ENCODE measurements around the gene B4GALT6.

B4GALT6 gene

GRCh38 chr18:31667185-31667584 is 17.2 kb downstream of the B4GALT6 start:
- Histone ChIP-seq H3K4me1 (ENCODE audit: control insufficient read depth, insufficient read depth, low read depth, low read length) (no peaks in the 10 kb centered on the region), H3K23ac (ENCODE audit: low read length in 2 of 2) (no peak overlapping the region), H2AFZ (ENCODE audit: low read depth, low read length) (no peak overlapping the region), H3K27ac (ENCODE audit: low read length, poor library complexity, severe bottlenecking) (no peak overlapping the region), H4K91ac (ENCODE audit: low read length) (no peak overlapping the region), H2BK15ac (ENCODE audit: low read depth, poor library complexity, severe bottlenecking) (no peak overlapping the region), H3K18ac (ENCODE audit: low read depth in 1 of 2, low read length in 2 of 2) (no peak overlapping the region), H3K27me3 (ENCODE audit: control insufficient read depth in 1 of 2, insufficient read depth in 1 of 2, low read length in 2 of 2) (no peaks in the 10 kb centered on the region), H3K9me3 (ENCODE audit: control insufficient read depth, low read length) (no peaks in the 10 kb centered on the region), H3K4me3 (ENCODE audit: insufficient read depth in 1 of 2, low read depth in 1 of 2, low read length in 2 of 2) (no peak overlapping the region), H3K36me3 (ENCODE audit: control insufficient read depth in 1 of 2, insufficient read depth in 2 of 2, low read depth in 1 of 2, low read length in 2 of 2) (no peaks in the 10 kb centered on the region), H4K8ac (ENCODE audit: low read length) (no peak overlapping the region), H2BK12ac (ENCODE audit: low read length in 2 of 2) (no peak overlapping the region), H3K79me1 (replicated peaks; ENCODE audit: low read length, poor library complexity, severe bottlenecking) (peaks cover 6% of the 10 kb centered on the region), H3K4ac (ENCODE audit: low read depth in 1 of 2, low read length in 2 of 2) (no peak overlapping the region), H2AK5ac (ENCODE audit: low read length, severe bottlenecking) (no peak overlapping the region), H2BK120ac (ENCODE audit: low read depth, low read length) (no peak overlapping the region), H3K4me2 (ENCODE audit: low read length, poor library complexity, severe bottlenecking) (no peak overlapping the region), H3K9ac (ENCODE audit: low read length) (peak overlapping the region; percentile 21), H3K14ac (ENCODE audit: low read length in 2 of 2) (no peak overlapping the region), H2BK5ac (ENCODE audit: low read depth, low read length, poor library complexity, severe bottlenecking) (no peak overlapping the region)
- DNase-seq = peak; percentile 64
- WGBS = 81% methylated on average over 1 of the region's 1 CpG

DNA sequence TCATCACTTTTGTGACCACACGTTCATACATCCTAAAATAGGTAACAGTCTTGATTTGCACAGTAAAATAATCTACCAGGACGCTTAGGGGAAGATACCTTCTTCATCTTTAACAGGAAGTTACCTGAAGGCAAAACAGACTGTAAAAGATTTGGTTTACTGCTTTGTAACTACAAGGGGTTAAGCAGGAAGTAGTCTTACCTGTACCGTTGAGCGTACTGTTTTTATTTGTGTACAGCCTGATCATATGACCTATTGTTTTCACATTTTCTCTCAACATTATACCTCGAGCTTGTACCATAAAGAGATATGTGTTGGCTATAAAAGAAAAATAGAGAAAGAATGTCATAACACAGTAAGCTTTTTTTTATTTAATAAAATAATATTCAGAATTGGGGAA is 18.3 kb downstream of the B4GALT6 start:
- no peak for DNase-seq
- Histone ChIP-seq H2AFZ (ENCODE audit: low read depth, low read length) (no peak overlapping the region), H3K79me1 (replicated peaks; ENCODE audit: low read length, poor library complexity, severe bottlenecking) (peaks cover 4% of the 10 kb centered on the region), H3K36me3 (ENCODE audit: control insufficient read depth in 1 of 2, insufficient read depth in 2 of 2, low read depth in 1 of 2, low read length in 2 of 2) (no peaks in the 10 kb centered on the region), H4K8ac (ENCODE audit: low read length) (no peak overlapping the region), H3K4me1 (ENCODE audit: control insufficient read depth, insufficient read depth, low read depth, low read length) (no peaks in the 10 kb centered on the region), H3K4me3 (ENCODE audit: insufficient read depth in 1 of 2, low read depth in 1 of 2, low read length in 2 of 2) (no peak overlapping the region), H2BK15ac (ENCODE audit: low read depth, poor library complexity, severe bottlenecking) (no peak overlapping the region), H3K4ac (ENCODE audit: low read depth in 1 of 2, low read length in 2 of 2) (no peak overlapping the region), H3K9ac (ENCODE audit: low read length) (no peak overlapping the region), H2AK5ac (ENCODE audit: low read length, severe bottlenecking) (no peak overlapping the region), H3K23ac (ENCODE audit: low read length in 2 of 2) (no peak overlapping the region), H2BK12ac (ENCODE audit: low read length in 2 of 2) (no peak overlapping the region), H3K9me3 (ENCODE audit: control insufficient read depth, low read length) (peaks cover 2% of the 10 kb centered on the region), H3K27ac (ENCODE audit: low read length, poor library complexity, severe bottlenecking) (no peak overlapping the region), H2BK120ac (ENCODE audit: low read depth, low read length) (no peak overlapping the region), H3K4me2 (ENCODE audit: low read length, poor library complexity, severe bottlenecking) (no peak overlapping the region), H3K14ac (ENCODE audit: low read length in 2 of 2) (no peak overlapping the region), H3K27me3 (ENCODE audit: control insufficient read depth in 1 of 2, insufficient read depth in 1 of 2, low read length in 2 of 2) (no peaks in the 10 kb centered on the region), H4K91ac (ENCODE audit: low read length) (no peak overlapping the region), H3K18ac (ENCODE audit: low read depth in 1 of 2, low read length in 2 of 2) (no peak overlapping the region), H2BK5ac (ENCODE audit: low read depth, low read length, poor library complexity, severe bottlenecking) (no peak overlapping the region)
- WGBS = 100% methylated on average over 1 of the region's 5 CpGs

- Histone ChIP-seq H3K14ac (ENCODE audit: low read length in 2 of 2) (no peak overlapping the region), H4K91ac (ENCODE audit: low read length) (no peak overlapping the region), H3K9ac (ENCODE audit: low read length) (no peak overlapping the region), H3K18ac (ENCODE audit: low read depth in 1 of 2, low read length in 2 of 2) (no peak overlapping the region), H2BK5ac (ENCODE audit: low read depth, low read length, poor library complexity, severe bottlenecking) (no peak overlapping the region), H3K4me2 (ENCODE audit: low read length, poor library complexity, severe bottlenecking) (no peak overlapping the region), H2AK5ac (ENCODE audit: low read length, severe bottlenecking) (no peak overlapping the region), H3K23ac (ENCODE audit: low read length in 2 of 2) (no peak overlapping the region), H3K9me3 (ENCODE audit: control insufficient read depth, low read length) (peaks cover 11% of the 10 kb centered on the region), H3K36me3 (ENCODE audit: control insufficient read depth in 1 of 2, insufficient read depth in 2 of 2, low read depth in 1 of 2, low read length in 2 of 2) (no peaks in the 10 kb centered on the region), H3K4ac (ENCODE audit: low read depth in 1 of 2, low read length in 2 of 2) (no peak overlapping the region), H3K79me1 (replicated peaks; ENCODE audit: low read length, poor library complexity, severe bottlenecking) (peaks cover 6% of the 10 kb centered on the region), H2BK12ac (ENCODE audit: low read length in 2 of 2) (no peak overlapping the region), H2BK15ac (ENCODE audit: low read depth, poor library complexity, severe bottlenecking) (no peak overlapping the region), H2BK120ac (ENCODE audit: low read depth, low read length) (no peak overlapping the region), H2AFZ (ENCODE audit: low read depth, low read length) (no peak overlapping the region), H3K27me3 (ENCODE audit: control insufficient read depth in 1 of 2, insufficient read depth in 1 of 2, low read length in 2 of 2) (no peaks in the 10 kb centered on the region), H3K27ac (ENCODE audit: low read length, poor library complexity, severe bottlenecking) (no peak overlapping the region), H3K4me1 (ENCODE audit: control insufficient read depth, insufficient read depth, low read depth, low read length) (peaks cover 2% of the 10 kb centered on the region), H4K8ac (ENCODE audit: low read length) (no peak overlapping the region), H3K4me3 (ENCODE audit: insufficient read depth in 1 of 2, low read depth in 1 of 2, low read length in 2 of 2) (no peak overlapping the region)
- peak; percentile 14 for DNase-seq
- 100% methylated on average over 1 of the region's 1 CpG for WGBS
Observed at GRCh38 chr18:31664101-31664500, 20.3 kb downstream of the B4GALT6 start.

DNA sequence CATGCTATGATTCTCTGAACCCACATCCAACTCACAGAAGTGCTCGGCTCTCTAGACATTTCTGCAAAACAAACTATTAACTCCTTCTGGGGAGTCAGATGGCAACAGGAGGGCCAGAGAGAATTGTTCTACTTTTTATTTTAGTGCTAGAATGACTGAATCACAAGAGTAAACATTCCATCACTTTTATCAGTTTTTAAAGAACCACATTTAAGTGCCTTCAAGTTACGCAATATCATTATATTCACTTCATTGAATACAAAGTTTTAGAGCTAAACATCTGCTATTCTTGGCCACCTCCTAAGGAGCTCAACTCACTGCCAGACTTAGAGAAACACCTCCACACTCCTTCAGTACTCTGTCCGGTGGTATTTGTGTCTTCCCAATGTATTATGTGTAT is 22.4 kb downstream of the B4GALT6 start:
- 65% methylated on average over 2 of the region's 3 CpGs for WGBS
- Histone ChIP-seq H2AFZ (ENCODE audit: low read depth, low read length) (no peak overlapping the region), H2BK120ac (ENCODE audit: low read depth, low read length) (no peak overlapping the region), H3K23ac (ENCODE audit: low read length in 2 of 2) (no peak overlapping the region), H2AK5ac (ENCODE audit: low read length, severe bottlenecking) (no peak overlapping the region), H3K27me3 (ENCODE audit: control insufficient read depth in 1 of 2, insufficient read depth in 1 of 2, low read length in 2 of 2) (no peaks in the 10 kb centered on the region), H3K9me3 (ENCODE audit: control insufficient read depth, low read length) (peaks cover 11% of the 10 kb centered on the region), H4K91ac (ENCODE audit: low read length) (no peak overlapping the region), H4K8ac (ENCODE audit: low read length) (no peak overlapping the region), H3K4me3 (ENCODE audit: insufficient read depth in 1 of 2, low read depth in 1 of 2, low read length in 2 of 2) (no peak overlapping the region), H3K14ac (ENCODE audit: low read length in 2 of 2) (no peak overlapping the region), H2BK12ac (ENCODE audit: low read length in 2 of 2) (no peak overlapping the region), H3K4me2 (ENCODE audit: low read length, poor library complexity, severe bottlenecking) (no peak overlapping the region), H3K4me1 (ENCODE audit: control insufficient read depth, insufficient read depth, low read depth, low read length) (peaks cover 7% of the 10 kb centered on the region), H3K4ac (ENCODE audit: low read depth in 1 of 2, low read length in 2 of 2) (no peak overlapping the region), H3K27ac (ENCODE audit: low read length, poor library complexity, severe bottlenecking) (no peak overlapping the region), H3K9ac (ENCODE audit: low read length) (no peak overlapping the region), H3K36me3 (ENCODE audit: control insufficient read depth in 1 of 2, insufficient read depth in 2 of 2, low read depth in 1 of 2, low read length in 2 of 2) (peaks cover 0 to 6% of the 10 kb centered on the region in 2 experiments), H2BK15ac (ENCODE audit: low read depth, poor library complexity, severe bottlenecking) (no peak overlapping the region), H3K79me1 (replicated peaks; ENCODE audit: low read length, poor library complexity, severe bottlenecking) (peaks cover 2% of the 10 kb centered on the region), H2BK5ac (ENCODE audit: low read depth, low read length, poor library complexity, severe bottlenecking) (no peak overlapping the region), H3K18ac (ENCODE audit: low read depth in 1 of 2, low read length in 2 of 2) (no peak overlapping the region)
- peak; percentile 41 for DNase-seq
